ENCODE measurements around the gene MIEF1.
"Not testable (repeated sequence)": the region's sequence is repeated elsewhere in the genome, so short reads cannot be mapped to it uniquely, and the experiment has no call there.

The MIEF1 gene

DNA sequence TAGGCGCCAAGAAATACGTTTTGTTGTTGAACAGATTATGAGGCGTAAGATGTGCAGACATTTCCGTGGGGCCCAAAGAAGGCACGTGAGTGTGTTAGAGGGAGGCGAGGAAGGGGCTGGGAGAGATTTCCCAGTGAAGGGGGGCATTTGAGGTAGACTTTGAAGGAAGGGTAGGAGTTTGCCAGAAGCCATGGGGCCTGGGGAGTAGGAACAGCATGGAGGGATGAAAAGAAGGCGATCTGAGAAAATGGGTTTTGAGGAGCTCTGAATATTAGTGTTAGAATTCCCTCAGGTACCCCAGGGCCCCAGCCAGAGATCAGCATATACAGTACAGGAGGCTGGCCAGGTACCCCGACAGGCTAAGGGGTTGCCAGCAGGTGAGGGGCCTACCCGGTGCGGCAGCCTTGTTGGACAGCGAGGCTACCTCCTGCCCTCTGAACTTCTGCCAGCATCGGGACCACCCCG is 414 bp upstream of the MIEF1 start:
- Histone ChIP-seq H3K4me1 (ENCODE audit: control insufficient read depth, insufficient read depth, low read length) (peaks cover 18% of the 10 kb centered on the region), H3K27me3 (ENCODE audit: control insufficient read depth, insufficient read depth, low read length, poor library complexity, severe bottlenecking) (no peaks in the 10 kb centered on the region), H3K27ac (ENCODE audit: insufficient read depth, low read depth, low read length, poor library complexity, severe bottlenecking) (peak overlapping the region; percentile 5), H3K9me3 (ENCODE audit: control insufficient read depth, low read length) (no peaks in the 10 kb centered on the region), H3K4me3 (ENCODE audit: insufficient read depth, low read depth, low read length) (peak overlapping the region; percentile 90), H3K36me3 (ENCODE audit: control insufficient read depth, insufficient read depth, low read length) (peaks cover 26% of the 10 kb centered on the region)
- WGBS, 2 experiments, result 38 to 39% methylated on average over 13 of the region's 13 CpGs

DNA sequence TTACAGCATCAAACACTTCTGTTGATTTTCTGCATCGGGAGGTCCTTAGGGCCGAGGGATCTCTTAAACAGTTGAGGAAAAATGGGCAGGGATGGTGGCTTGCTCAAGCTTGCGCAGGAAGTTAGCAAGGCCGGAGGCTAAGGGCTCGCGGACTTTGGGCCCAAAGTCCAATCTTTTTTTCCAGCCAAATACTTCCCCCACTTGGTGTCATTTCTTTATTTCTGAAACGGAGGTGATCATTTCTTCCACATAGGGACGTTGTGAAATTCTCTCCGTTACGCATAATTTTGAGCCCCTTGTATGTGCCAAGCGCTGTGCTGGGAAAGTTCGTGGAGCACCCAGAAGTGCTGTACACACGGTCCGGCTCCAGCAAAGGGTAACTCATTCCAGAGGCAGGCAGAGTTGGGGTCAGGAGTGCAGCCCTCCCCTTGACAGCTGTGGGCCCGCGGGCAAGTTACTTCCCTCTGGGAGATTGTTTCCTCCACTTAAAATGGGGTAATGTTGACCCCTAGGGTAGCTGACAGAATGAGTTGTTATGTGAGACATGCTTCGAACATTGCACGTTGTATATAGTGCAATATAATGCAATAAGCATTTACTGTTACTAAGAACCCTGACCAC is 809 bp downstream of the MIEF1 start:
- Histone ChIP-seq H3K4me1 (ENCODE audit: control insufficient read depth, insufficient read depth, low read length) (peaks cover 18% of the 10 kb centered on the region), H3K27me3 (ENCODE audit: control insufficient read depth, insufficient read depth, low read length, poor library complexity, severe bottlenecking) (no peaks in the 10 kb centered on the region), H3K27ac (ENCODE audit: insufficient read depth, low read depth, low read length, poor library complexity, severe bottlenecking) (no peak overlapping the region), H3K9me3 (ENCODE audit: control insufficient read depth, low read length) (no peaks in the 10 kb centered on the region), H3K4me3 (ENCODE audit: insufficient read depth, low read depth, low read length) (peak overlapping the region; percentile 90), H3K36me3 (ENCODE audit: control insufficient read depth, insufficient read depth, low read length) (peaks cover 30% of the 10 kb centered on the region)
- 34 to 39% methylated on average over 16 to 18 of the region's 18 CpGs for WGBS, 2 experiments

DNA sequence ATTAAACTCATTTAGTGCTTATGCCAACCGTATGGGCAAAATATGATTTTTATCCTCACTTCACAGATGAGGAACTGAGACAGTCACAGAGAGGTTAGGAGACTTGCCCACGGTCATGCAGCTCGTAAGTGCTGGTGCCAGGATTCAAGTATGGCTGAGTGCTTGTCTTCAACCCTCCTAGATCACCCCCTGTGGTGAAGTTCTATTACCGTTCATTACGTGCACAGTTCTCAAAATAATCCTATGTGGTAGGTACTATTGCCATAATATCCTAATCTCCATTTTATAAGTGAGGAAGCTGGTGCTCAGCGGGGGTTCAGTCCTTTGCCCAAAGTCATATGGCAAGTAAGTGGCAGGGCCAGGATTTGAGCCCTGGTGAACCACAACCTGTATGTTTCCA is 1.5 kb downstream of the MIEF1 start:
- Histone ChIP-seq H3K9me3 (ENCODE audit: control insufficient read depth, low read length) (no peaks in the 10 kb centered on the region), H3K4me3 (ENCODE audit: insufficient read depth, low read depth, low read length) (peak overlapping the region; percentile 90), H3K27ac (ENCODE audit: insufficient read depth, low read depth, low read length, poor library complexity, severe bottlenecking) (no peak overlapping the region), H3K27me3 (ENCODE audit: control insufficient read depth, insufficient read depth, low read length, poor library complexity, severe bottlenecking) (no peaks in the 10 kb centered on the region), H3K4me1 (ENCODE audit: control insufficient read depth, insufficient read depth, low read length) (peaks cover 18% of the 10 kb centered on the region), H3K36me3 (ENCODE audit: control insufficient read depth, insufficient read depth, low read length) (peaks cover 38% of the 10 kb centered on the region)
- WGBS, 2 experiments, result 92 to 97% methylated on average over 6 of the region's 6 CpGs

DNA sequence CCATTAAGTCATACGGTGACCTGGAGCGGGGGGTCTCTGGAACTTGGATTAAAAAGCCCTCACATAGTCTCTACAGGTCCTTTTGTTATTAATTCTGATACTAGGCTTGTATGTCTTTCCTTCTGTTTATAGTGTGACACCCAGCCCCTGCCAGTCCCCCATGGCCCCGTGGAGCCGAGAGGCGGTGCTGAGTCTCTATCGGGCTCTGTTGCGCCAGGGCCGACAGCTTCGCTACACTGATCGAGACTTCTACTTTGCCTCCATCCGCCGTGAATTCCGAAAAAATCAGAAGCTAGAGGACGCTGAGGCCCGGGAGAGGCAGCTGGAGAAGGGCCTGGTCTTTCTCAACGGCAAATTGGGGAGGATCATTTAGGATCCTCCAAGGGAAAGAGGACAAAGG is 2.0 kb downstream of the MIEF1 start:
- H3K27me3 ChIP-seq (ENCODE audit: control insufficient read depth, insufficient read depth, low read length, poor library complexity, severe bottlenecking), result no peaks in the 10 kb centered on the region
- no peak overlapping the region for H3K27ac ChIP-seq (ENCODE audit: insufficient read depth, low read depth, low read length, poor library complexity, severe bottlenecking)
- WGBS, 2 experiments, result 97% methylated on average over 16 of the region's 16 CpGs
- H3K4me3 ChIP-seq (ENCODE audit: insufficient read depth, low read depth, low read length), result no peak overlapping the region
- peaks cover 18% of the 10 kb centered on the region for H3K4me1 ChIP-seq (ENCODE audit: control insufficient read depth, insufficient read depth, low read length)
- H3K9me3 ChIP-seq (ENCODE audit: control insufficient read depth, low read length), result no peaks in the 10 kb centered on the region
- peaks cover 41% of the 10 kb centered on the region for H3K36me3 ChIP-seq (ENCODE audit: control insufficient read depth, insufficient read depth, low read length)

DNA sequence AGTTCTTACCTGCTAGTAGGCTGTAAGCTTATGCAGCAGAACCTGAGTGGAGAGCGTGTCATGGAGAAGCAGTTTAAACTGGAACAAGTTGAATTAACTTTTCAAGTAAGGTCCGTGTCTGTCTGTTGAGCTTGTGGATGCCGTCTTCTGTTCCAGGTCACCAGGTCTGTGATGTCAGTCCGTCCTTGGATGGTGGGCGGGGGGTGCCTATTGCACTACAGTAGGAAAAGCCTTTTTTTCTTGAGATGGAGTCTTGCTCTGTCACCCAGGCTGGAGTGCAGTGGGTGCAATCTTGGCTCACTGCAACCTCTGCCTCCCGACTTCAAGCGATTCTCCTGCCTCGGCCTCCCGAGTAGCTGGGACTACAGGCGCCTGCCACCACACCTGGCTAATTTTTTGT is 4.9 kb downstream of the MIEF1 start:
- not testable (repeated sequence) for H3K27ac ChIP-seq (ENCODE audit: insufficient read depth, low read depth, low read length, poor library complexity, severe bottlenecking); H3K4me1 ChIP-seq (ENCODE audit: control insufficient read depth, insufficient read depth, low read length); H3K4me3 ChIP-seq (ENCODE audit: insufficient read depth, low read depth, low read length); H3K27me3 ChIP-seq (ENCODE audit: control insufficient read depth, insufficient read depth, low read length, poor library complexity, severe bottlenecking); H3K9me3 ChIP-seq (ENCODE audit: control insufficient read depth, low read length)
- WGBS, 2 experiments, result 85 to 88% methylated on average over 10 of the region's 10 CpGs
- peaks cover 55% of the 10 kb centered on the region for H3K36me3 ChIP-seq (ENCODE audit: control insufficient read depth, insufficient read depth, low read length)

DNA sequence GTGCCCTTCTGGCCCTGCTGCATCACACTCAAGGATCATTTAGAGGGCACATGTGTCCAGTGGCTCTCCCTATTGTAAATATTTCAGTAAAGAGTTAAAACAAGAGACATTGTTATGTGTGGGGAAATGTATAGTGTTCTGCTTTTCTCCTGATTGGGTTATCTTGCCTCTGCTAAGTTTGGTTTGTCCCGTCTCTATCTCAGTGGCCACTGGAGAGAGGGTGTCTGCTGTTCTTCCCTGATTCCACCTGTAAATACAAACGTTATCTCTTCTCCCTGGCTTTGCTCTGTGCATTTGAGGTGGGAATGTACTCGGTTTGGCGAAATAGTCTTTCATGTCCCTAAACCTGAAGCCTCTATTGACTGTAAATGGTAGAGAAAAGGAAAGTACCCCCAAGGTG is 6.3 kb downstream of the MIEF1 start:
- Histone ChIP-seq H3K4me1 (ENCODE audit: control insufficient read depth, insufficient read depth, low read length) (peaks cover 2% of the 10 kb centered on the region), H3K27me3 (ENCODE audit: control insufficient read depth, insufficient read depth, low read length, poor library complexity, severe bottlenecking) (no peaks in the 10 kb centered on the region), H3K4me3 (ENCODE audit: insufficient read depth, low read depth, low read length) (no peak overlapping the region), H3K9me3 (ENCODE audit: control insufficient read depth, low read length) (no peaks in the 10 kb centered on the region), H3K27ac (ENCODE audit: insufficient read depth, low read depth, low read length, poor library complexity, severe bottlenecking) (no peak overlapping the region), H3K36me3 (ENCODE audit: control insufficient read depth, insufficient read depth, low read length) (peaks cover 67% of the 10 kb centered on the region)
- WGBS, 2 experiments, result 93 to 95% methylated on average over 4 of the region's 4 CpGs

DNA sequence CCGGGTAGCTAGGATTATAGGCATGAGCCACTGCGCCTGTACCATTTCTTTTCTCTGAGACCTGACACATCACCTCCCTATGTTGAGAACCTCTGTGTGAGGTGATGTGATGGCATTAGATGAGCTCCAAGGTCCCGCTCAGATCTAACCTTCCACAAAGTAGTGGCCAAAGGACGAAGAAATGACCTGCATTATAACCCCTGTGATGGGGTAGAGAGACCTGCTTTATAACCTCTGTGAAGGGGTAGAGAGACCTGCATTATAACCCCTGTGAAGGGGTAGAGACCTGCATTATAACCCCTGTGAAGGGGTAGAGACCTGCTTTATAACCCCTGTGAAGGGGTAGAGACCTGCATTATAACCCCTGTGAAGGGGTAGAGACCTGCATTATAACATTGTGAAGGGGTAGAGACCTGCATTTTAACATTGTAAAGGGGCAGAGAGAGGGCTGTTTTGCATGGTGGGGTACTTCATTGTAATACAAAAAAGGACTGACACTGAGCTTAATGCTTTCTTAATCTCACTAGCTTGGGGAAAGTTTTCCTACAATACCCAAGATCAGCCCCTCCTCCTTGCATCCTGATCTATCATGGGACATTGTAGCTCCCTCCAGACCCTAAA is 8.5 kb downstream of the MIEF1 start:
- Histone ChIP-seq H3K4me1 (ENCODE audit: control insufficient read depth, insufficient read depth, low read length) (no peaks in the 10 kb centered on the region), H3K9me3 (ENCODE audit: control insufficient read depth, low read length) (no peaks in the 10 kb centered on the region), H3K27ac (ENCODE audit: insufficient read depth, low read depth, low read length, poor library complexity, severe bottlenecking) (no peak overlapping the region), H3K27me3 (ENCODE audit: control insufficient read depth, insufficient read depth, low read length, poor library complexity, severe bottlenecking) (no peaks in the 10 kb centered on the region), H3K4me3 (ENCODE audit: insufficient read depth, low read depth, low read length) (no peak overlapping the region), H3K36me3 (ENCODE audit: control insufficient read depth, insufficient read depth, low read length) (peaks cover 71% of the 10 kb centered on the region)
- WGBS, 2 experiments, result 81 to 87% methylated on average over 4 of the region's 4 CpGs

DNA sequence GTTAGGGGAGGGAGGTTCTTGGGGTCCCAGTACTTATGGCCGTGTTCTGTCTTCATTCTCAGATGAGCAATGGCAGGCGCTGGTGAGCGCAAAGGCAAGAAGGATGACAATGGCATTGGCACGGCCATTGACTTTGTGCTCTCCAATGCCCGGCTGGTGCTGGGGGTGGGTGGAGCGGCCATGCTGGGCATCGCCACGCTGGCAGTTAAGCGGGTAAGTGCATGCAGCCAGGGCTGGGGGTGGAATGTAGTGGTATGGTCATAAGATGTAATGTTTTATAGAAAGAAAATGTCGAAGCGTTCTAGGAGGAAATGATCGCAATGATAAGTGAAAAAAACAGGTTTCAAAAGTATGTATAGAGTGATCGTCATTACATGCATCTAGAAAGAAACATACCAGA is 9.1 kb downstream of the MIEF1 start:
- no peaks in the 10 kb centered on the region for H3K27me3 ChIP-seq (ENCODE audit: control insufficient read depth, insufficient read depth, low read length, poor library complexity, severe bottlenecking)
- H3K4me3 ChIP-seq (ENCODE audit: insufficient read depth, low read depth, low read length), result no peak overlapping the region
- no peaks in the 10 kb centered on the region for H3K9me3 ChIP-seq (ENCODE audit: control insufficient read depth, low read length)
- H3K4me1 ChIP-seq (ENCODE audit: control insufficient read depth, insufficient read depth, low read length), result no peaks in the 10 kb centered on the region
- H3K36me3 ChIP-seq (ENCODE audit: control insufficient read depth, insufficient read depth, low read length), result peaks cover 67% of the 10 kb centered on the region
- WGBS, 2 experiments, result 94 to 95% methylated on average over 13 of the region's 13 CpGs
- H3K27ac ChIP-seq (ENCODE audit: insufficient read depth, low read depth, low read length, poor library complexity, severe bottlenecking), result no peak overlapping the region

DNA sequence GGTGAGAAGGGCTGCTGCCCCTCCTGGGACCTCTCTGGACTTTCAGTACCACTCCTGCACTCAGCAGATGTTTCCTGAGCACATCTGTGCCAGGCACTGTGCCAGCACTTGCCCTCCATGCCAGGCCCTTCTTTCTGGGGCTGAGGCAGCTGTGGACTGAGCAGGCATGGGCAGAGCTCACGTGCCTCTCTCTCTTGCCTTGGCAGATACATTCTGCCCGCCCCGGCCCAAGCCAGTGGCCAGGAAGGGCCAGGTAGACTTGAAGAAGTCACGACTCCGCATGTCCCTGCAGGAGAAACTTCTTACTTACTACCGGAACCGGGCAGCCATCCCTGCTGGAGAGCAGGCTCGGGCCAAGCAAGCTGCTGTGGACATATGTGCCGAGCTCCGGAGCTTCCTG is 9.9 kb downstream of the MIEF1 start:
- Histone ChIP-seq H3K27me3 (ENCODE audit: control insufficient read depth, insufficient read depth, low read length, poor library complexity, severe bottlenecking) (no peaks in the 10 kb centered on the region), H3K4me1 (ENCODE audit: control insufficient read depth, insufficient read depth, low read length) (no peaks in the 10 kb centered on the region), H3K36me3 (ENCODE audit: control insufficient read depth, insufficient read depth, low read length) (peaks cover 68% of the 10 kb centered on the region), H3K9me3 (ENCODE audit: control insufficient read depth, low read length) (no peaks in the 10 kb centered on the region), H3K27ac (ENCODE audit: insufficient read depth, low read depth, low read length, poor library complexity, severe bottlenecking) (no peak overlapping the region), H3K4me3 (ENCODE audit: insufficient read depth, low read depth, low read length) (no peak overlapping the region)
- 96 to 99% methylated on average over 10 of the region's 10 CpGs for WGBS, 2 experiments

DNA sequence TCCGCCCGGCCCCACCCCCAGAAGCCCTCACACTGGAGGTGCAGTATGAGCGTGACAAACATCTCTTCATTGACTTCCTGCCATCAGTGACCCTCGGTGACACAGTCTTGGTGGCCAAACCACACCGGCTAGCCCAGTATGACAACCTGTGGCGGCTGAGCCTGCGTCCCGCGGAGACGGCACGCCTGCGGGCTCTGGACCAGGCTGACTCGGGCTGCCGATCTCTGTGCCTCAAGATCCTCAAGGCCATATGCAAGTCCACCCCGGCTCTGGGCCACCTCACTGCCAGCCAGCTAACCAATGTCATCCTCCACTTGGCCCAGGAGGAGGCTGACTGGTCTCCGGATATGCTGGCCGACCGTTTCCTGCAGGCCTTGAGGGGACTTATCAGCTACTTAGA is 11.7 kb downstream of the MIEF1 start:
- Histone ChIP-seq H3K4me1 (ENCODE audit: control insufficient read depth, insufficient read depth, low read length) (no peaks in the 10 kb centered on the region), H3K9me3 (ENCODE audit: control insufficient read depth, low read length) (no peaks in the 10 kb centered on the region), H3K27me3 (ENCODE audit: control insufficient read depth, insufficient read depth, low read length, poor library complexity, severe bottlenecking) (no peaks in the 10 kb centered on the region), H3K27ac (ENCODE audit: insufficient read depth, low read depth, low read length, poor library complexity, severe bottlenecking) (no peak overlapping the region), H3K4me3 (ENCODE audit: insufficient read depth, low read depth, low read length) (no peak overlapping the region), H3K36me3 (ENCODE audit: control insufficient read depth, insufficient read depth, low read length) (peaks cover 55% of the 10 kb centered on the region)
- WGBS, 2 experiments, result 94 to 96% methylated on average over 18 of the region's 18 CpGs

All from ectodermal cell (in vitro differentiated cells).